MM.1S (cell line): ENCODE data around the gene LILRB3.
A peak's percentile ranks its signal among the peaks of the same experiment; 100 is the strongest.

ENCODE experiments used
- DNase-seq: peaks from one replicate; pipeline ENCODE4 v3.0.0-alpha.2; 2015
- H2AFZ ChIP-seq: fragments of 300-600 bp; sonication (generic); 2 replicates; pipeline ENCODE4 v1.6.0; 2016; ENCODE audit warnings: antibody characterized with exemption, low read length
- H3F3A ChIP-seq: fragments of 300-600 bp; sonication (generic); 2 replicates; pipeline ENCODE4 v1.6.1; 2016; ENCODE audit warnings: mild to moderate bottlenecking, antibody characterized with exemption, low read length, moderate library complexity, mixed read lengths; ENCODE audit not compliant: insufficient read depth
- H3K27ac ChIP-seq: fragments of 300-600 bp; sonication (generic); 2 replicates; pipeline ENCODE4 v1.5.1; 2016; ENCODE audit warnings: mild to moderate bottlenecking, low read length
- H3K27me3 ChIP-seq: fragments of 300-600 bp; sonication (generic); replicated peaks from 2 replicates; pipeline ENCODE4 v1.6.0; 2016; ENCODE audit warnings: low read length; ENCODE audit not compliant: insufficient read depth
- H3K36me3 ChIP-seq: fragments of 300-600 bp; sonication (generic); replicated peaks from 2 replicates; pipeline ENCODE4 v1.6.1; 2016; ENCODE audit warnings: mild to moderate bottlenecking, low read length, mixed read lengths; ENCODE audit not compliant: insufficient read depth
- H3K4me1 ChIP-seq: fragments of 300-600 bp; sonication (generic); 2 replicates; pipeline ENCODE4 v1.6.1; 2016; ENCODE audit warnings: low read length, mixed read lengths
- H3K4me2 ChIP-seq: fragments of 300-600 bp; sonication (generic); 2 replicates; pipeline ENCODE4 v1.6.0; 2016; ENCODE audit warnings: low read depth, low read length
- H3K4me3 ChIP-seq: fragments of 300-600 bp; sonication (generic); 2 replicates; pipeline ENCODE4 v1.5.1; 2016; ENCODE audit warnings: low read length, mixed read lengths
- H3K79me2 ChIP-seq: fragments of 300-600 bp; sonication (generic); 2 replicates; pipeline ENCODE4 v1.6.1; 2016; ENCODE audit warnings: mixed run types, low read length, mixed read lengths
- H3K9ac ChIP-seq: fragments of 300-600 bp; sonication (generic); 2 replicates; pipeline ENCODE4 v1.6.1; 2016; ENCODE audit warnings: low read length, mixed read lengths
- H3K9me2 ChIP-seq: fragments of 300-600 bp; sonication (generic); replicated peaks from 2 replicates; pipeline ENCODE4 v1.6.1; 2016; ENCODE audit warnings: mild to moderate bottlenecking, low read length, mixed read lengths; ENCODE audit not compliant: insufficient read depth
- H3K9me3 ChIP-seq: fragments of 300-600 bp; sonication (generic); replicated peaks from 2 replicates; pipeline ENCODE4 v1.6.1; 2016; ENCODE audit warnings: mild to moderate bottlenecking, low read length, mixed read lengths; ENCODE audit not compliant: insufficient read depth
- H4K20me1 ChIP-seq: fragments of 300-600 bp; sonication (generic); 2 replicates; pipeline ENCODE4 v1.6.1; 2016; ENCODE audit warnings: mild to moderate bottlenecking, low read length, moderate library complexity, mixed read lengths; ENCODE audit not compliant: insufficient read depth
- CTCF ChIP-seq: fragments of 300-600 bp; sonication (generic); IDR thresholded peaks from 2 replicates; pipeline ENCODE4 v1.5.1; 2016; ENCODE audit warnings: antibody characterized with exemption, low read length, mixed read lengths
- EZH2 ChIP-seq: fragments of 300-600 bp; sonication (generic); optimal IDR thresholded peaks from 2 replicates; pipeline ENCODE3; 2017; ENCODE audit warnings: low read depth, mild to moderate bottlenecking, antibody characterized with exemption, low read length, mixed read lengths
- EZH2phosphoT487 ChIP-seq: fragments of 300-600 bp; sonication (generic); IDR thresholded peaks from 2 replicates; pipeline ENCODE4 v1.6.1; 2018; ENCODE audit warnings: antibody characterized with exemption, low read length

The LILRB3 gene

GRCh38 chr19:54191011-54191810, 31.6 kb downstream of the LILRB3 start, which contains the start of gene TSEN34:
TSEN34 (plus strand) TSS chr19:54191308; CDS start chr19:54191365, 57 bp downstream.
- no peaks in the 10 kb centered on the region for H3K9me3 ChIP-seq
- DNase-seq: peak; percentile 91
- no peaks in the 10 kb centered on the region for H3F3A ChIP-seq
- no peaks in the 10 kb centered on the region for H4K20me1 ChIP-seq
- peak within 1 kb of the TSS; percentile 96 for H3K4me2 ChIP-seq
- H2AFZ ChIP-seq: peak within 1 kb of the TSS; percentile 79
- peak within 1 kb of the TSS; percentile 92 for H3K9ac ChIP-seq
- no peaks in the 10 kb centered on the region for H3K36me3 ChIP-seq
- peak within 1 kb of the TSS; percentile 79 for H3K4me3 ChIP-seq
- peaks cover 14% of the 10 kb centered on the region for H3K4me1 ChIP-seq
- peaks cover 30% of the 10 kb centered on the region for H3K79me2 ChIP-seq
- no peaks in the 10 kb centered on the region for H3K9me2 ChIP-seq
- H3K27me3 ChIP-seq: no peaks in the 10 kb centered on the region
- TF ChIP-seq EZH2phosphoT487 (no peak), CTCF (no peak), EZH2 (no peak)
- peak within 1 kb of the TSS; percentile 94 for H3K27ac ChIP-seq

- H3K9me3 ChIP-seq: no peaks in the 10 kb centered on the region
- H3K4me3 ChIP-seq: peak overlapping the region; percentile 79
- H3K4me1 ChIP-seq: peaks cover 14% of the 10 kb centered on the region
- no peaks in the 10 kb centered on the region for H3K36me3 ChIP-seq
- no peaks in the 10 kb centered on the region for H3K27me3 ChIP-seq
- DNase-seq: peak; percentile 99
- no peaks in the 10 kb centered on the region for H3K9me2 ChIP-seq
- H2AFZ ChIP-seq: peak overlapping the region; percentile 79
- H3K4me2 ChIP-seq: peak overlapping the region; percentile 96; the same call in 1 of the 2 replicates
- no peaks in the 10 kb centered on the region for H3F3A ChIP-seq
- peak overlapping the region; percentile 92 for H3K9ac ChIP-seq
- peaks cover 30% of the 10 kb centered on the region for H3K79me2 ChIP-seq
- peak overlapping the region; percentile 94 for H3K27ac ChIP-seq
- H4K20me1 ChIP-seq: no peaks in the 10 kb centered on the region
- TF ChIP-seq CTCF (no peak), EZH2phosphoT487 (no peak), EZH2 (no peak)
Observed at GRCh38 chr19:54190503-54191010, 32.2 kb downstream of the LILRB3 start.

- peak overlapping the region; percentile 71; the same call in 1 of the 2 replicates for H3K4me2 ChIP-seq
- H2AFZ ChIP-seq: peak overlapping the region; percentile 22; the same call in 1 of the 2 replicates
- DNase-seq: peak; percentile 100
Observed at GRCh38 chr19:54189735-54190502, 32.9 kb downstream of the LILRB3 start.

More at GRCh38 chr19:54189735-54190502, 32.9 kb downstream of the LILRB3 start:
- no peaks in the 10 kb centered on the region for H3K27me3 ChIP-seq
- no peaks in the 10 kb centered on the region for H3F3A ChIP-seq
- peak overlapping the region; percentile 79 for H3K4me3 ChIP-seq
- no peaks in the 10 kb centered on the region for H4K20me1 ChIP-seq
- no peaks in the 10 kb centered on the region for H3K9me2 ChIP-seq
- H3K4me1 ChIP-seq: peaks cover 14% of the 10 kb centered on the region
- H3K36me3 ChIP-seq: no peaks in the 10 kb centered on the region
- TF ChIP-seq EZH2: no peak
- no peak for TF ChIP-seq CTCF
- no peak for TF ChIP-seq EZH2phosphoT487
- peak overlapping the region; percentile 94 for H3K27ac ChIP-seq
- no peaks in the 10 kb centered on the region for H3K9me3 ChIP-seq
- H3K9ac ChIP-seq: peak overlapping the region; percentile 92
- peaks cover 30% of the 10 kb centered on the region for H3K79me2 ChIP-seq
